ENCODE results near the gene ABHD4.
"Not testable (repeated sequence)": the region's sequence is repeated elsewhere in the genome, so short reads cannot be mapped to it uniquely, and the experiment has no call there.

Gene ABHD4

DNA sequence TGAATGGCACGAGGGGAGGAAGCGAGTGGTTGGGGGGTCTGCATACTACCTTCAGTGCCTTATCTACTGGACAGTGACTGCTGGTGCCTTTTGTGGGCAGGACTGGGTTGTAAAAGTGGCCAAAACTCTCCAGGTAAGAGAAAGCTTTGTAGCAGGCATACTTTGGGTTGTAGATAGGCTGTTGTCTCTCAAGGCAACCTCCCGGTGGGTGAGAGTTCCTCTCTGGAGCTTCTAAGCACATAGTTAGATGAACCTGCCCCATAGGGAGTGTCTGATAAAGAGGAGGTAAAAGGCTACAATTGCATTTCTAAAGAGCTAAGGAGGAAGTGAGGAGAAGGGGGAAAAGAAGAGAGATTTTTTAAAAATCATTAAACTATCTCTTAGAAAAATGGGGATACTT lies 4.9 kb upstream of the ABHD4 start:
- no peak for DNase-seq

DNA sequence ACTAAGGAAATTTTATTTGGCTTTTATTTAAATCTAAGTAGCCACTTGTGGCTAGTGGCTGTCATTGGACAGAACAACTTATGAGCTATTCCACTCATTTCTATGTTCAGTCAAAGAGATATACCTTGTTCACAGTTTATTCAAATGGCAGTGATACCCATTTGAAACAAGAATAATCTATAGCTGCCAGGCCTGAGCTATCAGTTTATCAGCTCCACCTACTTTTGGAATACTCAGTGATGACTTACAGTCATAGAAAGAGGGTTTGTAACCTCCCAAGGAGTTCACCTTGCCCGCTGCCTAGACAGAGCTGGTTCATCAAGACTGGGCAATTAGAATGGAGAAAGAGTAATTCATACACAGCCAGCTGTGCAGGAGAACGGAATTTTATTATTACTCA lies 4.5 kb upstream of the ABHD4 start:
- no peak for DNase-seq

DNA sequence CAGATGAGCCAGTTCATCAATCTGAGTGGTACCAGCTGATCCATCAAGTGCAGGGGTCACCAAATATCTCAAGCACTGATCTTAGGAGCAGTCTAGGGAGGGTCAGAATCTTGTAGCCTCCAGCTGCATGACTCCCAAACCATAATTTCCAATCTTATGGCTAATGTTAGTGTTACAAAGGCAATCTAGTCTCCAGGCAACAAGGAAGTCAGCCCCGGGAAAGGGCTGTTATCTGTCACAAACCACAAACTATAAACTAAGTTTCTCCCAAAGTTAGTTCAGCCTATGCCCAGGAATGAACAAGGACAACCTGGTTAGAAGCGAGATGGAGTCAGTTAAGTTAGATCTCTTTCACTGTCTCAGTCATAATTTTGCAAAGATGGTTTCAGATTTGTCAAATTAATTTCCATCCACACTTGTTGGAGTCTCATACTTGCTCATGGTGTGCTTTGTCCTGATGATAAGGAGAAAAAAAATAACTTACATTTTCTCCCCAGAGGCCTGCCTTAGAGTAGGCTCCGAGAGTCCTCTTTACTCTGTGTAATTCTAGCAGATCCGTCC lies 3.9 kb upstream of the ABHD4 start:
- no peak for DNase-seq

DNA sequence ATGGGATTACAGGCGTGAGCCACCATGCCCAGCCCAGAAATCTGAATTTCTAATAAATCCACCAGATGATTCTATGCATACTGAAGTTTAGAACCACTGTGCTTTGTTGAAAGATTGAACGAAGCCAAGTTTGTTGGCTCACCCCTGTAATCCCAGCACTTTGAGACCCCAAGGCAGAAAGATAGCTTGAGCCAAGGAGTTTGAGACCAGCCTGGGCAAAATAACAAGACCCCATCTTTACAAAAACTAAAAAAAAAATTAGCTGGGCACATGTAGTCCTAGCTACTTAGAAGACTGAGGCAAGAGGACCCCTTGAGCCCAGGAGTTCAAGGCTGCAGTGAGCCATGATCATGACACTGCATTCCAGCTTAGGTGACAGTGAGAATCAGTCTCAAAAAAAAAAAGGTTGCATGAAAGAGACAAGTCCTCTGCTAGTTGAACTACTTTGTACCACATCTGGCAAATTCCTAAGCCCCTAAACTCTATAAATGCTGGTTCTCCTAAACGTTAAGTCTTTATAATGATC lies 1.7 kb upstream of the ABHD4 start:
- no peak for DNase-seq

DNA sequence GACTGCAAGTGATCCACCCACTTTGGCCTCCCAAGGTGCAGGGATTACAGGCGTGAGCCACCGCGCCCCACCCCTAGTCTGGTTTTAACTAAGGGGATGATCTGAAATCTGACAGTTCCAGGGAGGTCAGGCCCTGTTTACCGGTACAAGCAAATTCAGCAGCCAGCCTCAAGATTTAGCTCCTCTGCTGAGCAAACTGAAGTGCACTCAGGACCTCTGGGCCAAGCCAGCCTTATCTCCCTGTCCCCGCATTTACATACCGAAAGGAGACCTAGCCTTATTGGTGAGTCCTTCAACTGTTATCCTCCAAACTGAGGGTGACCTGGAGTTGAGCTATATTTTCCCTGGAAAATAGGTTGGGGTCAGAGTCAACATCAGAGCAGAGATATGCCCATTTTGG lies 835 bp upstream of the ABHD4 start:
- DNase-seq, result no peak

DNA sequence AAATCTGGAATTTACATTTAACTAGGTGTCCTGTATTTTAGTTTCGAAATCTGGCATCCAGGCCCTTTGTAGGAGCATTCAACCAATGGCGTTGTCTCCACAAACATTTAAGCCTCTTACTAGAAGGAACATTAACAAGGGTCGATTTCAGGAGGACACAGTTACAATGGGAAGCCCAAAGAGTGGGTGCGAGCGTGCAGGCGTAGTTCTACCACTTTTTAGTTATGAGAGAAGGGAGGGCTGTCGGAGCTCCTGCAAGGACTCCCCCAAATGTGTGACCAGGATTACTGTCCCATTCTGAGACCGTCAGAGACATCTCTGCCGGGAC lies 365 bp upstream of the ABHD4 start:
- DNase-seq, result no peak

DNA sequence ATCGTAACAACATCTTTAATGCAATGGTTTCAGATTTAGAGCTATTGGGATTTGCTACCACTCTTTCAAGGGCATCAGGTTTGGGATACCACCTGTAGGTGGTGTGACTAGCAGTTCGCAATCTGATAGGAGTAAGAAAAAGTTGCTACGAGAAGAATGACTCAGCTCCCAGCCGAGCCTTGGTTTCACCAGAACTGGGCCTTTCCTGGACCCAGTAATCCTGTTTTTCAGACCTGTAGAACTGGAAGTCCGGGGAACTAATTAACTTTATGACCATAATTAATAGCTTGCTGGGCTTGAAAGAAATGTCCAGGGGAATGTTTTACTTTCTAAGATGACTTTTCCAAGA lies 770 bp downstream of the ABHD4 start:
- DNase-seq, result no peak

DNA sequence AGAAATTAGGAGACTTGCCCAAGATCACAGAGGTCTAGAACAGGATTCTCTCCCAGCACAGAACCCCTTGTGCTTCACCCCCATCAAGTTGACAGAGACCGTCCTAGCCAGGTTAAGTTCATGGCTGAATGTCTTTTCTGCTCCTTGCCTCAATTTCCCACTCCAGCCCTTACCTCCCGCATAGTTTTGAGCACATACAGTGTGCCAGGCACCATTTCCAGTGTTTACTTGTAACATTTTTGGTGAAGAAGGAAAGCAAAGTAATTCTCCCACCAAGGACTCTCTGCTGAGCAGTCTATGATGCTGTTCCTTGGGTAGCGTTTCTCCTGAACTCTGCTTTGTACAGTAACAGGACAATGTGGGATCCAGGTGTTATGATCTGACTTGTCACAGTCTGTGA lies 1.2 kb downstream of the ABHD4 start:
- DNase-seq, result no peak

DNA sequence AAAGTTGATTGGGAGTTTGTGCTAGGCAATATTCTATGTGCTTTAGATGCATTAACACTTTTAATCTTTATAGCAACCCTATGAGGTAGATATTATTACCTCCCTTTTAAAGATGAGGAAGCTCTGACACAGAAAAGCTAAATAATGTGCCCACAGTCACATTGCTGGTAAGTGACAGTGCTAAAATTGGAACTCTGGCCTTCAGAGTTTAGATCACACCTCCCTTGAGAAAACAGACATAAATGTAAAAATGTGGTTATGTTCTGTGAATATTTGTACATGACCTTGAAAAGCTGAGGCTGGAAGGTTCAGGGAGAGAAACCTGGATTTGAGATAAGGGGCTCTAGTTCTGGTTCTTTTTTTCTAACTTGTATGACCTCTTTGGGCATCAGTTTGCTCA lies 1.9 kb downstream of the ABHD4 start:
- no peak for DNase-seq

DNA sequence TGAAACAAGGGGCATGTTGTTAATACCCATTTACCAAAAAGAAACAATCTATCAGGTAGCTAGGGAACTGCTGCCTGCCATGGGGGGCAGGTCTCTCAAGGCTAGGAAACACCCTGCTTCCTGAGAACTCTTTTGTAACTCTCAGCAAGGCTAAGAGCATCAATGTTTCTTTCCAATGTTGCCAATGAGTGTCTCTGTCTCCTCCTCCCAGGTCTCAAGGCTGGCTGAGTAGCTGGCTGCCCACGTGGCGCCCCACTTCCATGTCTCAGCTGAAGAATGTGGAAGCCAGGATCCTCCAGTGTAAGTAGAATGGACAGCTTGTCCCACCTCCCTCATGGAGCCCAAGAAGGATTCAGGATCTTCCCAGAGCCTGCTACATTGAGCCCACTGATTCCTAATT lies 3.4 kb downstream of the ABHD4 start:
- DNase-seq, result no peak

DNA sequence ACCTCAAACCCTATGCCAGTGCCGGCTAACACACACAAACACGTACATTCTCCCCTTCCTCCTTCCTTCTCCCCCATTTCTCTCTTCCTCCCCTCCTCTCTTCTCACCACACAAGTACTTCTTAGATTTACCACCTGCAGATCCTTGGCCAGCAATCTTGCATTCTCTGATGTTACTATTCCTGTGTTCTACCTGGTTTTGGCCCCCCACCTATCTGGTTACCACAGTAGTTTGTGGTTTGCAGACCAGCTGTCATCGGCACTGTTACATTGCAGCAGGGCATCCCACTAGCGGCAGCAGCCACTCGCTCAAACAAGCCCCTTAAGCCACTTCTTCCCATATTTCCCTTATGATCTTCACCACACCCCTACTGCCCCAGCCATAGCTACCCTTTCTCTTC lies 3.9 kb downstream of the ABHD4 start:
- DNase-seq, result no peak

DNA sequence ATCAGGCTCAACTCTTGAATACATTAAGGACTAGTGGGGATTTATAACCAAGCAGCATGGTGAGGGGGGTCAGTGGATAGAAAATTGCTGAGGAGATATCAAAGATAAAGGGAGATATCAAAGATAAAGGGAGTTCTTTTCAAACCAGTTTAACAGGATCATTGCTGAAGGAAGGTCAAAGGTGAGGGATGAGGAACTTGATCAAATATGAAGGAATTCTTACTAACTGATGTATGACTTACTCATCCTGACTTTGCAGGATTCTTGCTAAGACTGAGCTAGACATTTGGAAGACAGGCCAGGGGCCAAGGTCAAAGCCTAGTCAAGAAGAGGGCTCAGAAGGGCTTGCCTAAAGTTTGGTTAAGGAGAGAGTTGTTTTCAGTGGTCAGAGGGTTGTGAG lies 4.8 kb downstream of the ABHD4 start:
- no peak for DNase-seq

DNA sequence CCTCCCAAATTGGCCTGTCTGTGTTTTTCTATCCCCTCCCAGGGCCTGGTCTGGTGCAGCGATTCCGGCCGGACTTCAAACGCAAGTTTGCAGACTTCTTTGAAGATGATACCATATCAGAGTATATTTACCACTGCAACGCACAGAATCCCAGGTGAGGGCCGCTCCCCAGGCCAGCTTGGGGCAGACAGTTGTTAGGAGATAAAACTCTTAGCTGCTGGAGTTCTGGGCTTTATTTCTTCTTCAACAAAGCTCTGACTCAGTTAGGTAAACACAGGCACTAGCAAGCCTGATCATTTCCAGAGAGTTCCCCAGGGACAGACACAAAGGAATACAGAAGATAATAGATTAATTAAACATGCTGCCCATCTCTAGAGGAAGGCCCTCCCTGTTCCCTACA lies 8.3 kb downstream of the ABHD4 start:
- no peak for DNase-seq

DNA sequence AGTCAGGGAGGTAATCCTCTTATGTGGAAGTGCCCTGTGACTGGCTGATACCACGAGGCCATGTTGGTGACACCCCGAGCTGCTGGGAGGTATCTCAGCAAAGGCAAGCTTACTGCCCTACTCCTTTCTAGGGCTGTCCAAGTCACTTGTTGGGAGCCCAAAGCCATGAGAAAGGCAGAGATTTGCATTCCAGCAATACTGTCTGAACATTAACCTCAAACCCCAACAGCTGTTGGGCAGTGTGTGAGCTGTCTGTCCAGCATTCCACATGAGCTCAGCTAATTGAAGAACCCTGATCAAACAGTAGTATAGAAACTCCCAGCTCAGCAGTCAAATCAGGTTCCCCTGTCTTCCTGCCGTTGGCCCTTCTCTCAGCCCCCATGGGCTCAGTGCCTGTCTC lies 9.2 kb downstream of the ABHD4 start:
- DNase-seq, result no peak

DNA sequence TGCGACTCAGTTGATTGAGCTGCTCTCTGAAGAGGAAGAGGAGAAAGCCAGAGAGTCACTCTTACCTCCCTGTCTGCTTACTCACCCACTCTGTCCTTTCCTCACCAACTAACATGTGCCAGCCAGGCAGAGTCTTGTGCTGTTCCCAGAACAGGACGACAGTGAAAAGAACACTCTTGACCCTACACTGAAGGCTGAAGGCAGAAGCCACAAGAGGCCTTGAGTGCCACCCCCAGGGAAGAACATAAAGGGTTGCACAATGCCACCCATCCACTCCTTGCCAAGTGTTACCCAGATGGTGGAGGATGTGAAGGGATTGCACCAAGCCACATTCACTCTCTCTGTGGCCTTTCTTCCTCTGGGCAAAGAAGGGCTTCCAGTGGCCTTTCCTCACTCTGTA lies 12.8 kb downstream of the ABHD4 start:
- DNase-seq, result no peak

DNA sequence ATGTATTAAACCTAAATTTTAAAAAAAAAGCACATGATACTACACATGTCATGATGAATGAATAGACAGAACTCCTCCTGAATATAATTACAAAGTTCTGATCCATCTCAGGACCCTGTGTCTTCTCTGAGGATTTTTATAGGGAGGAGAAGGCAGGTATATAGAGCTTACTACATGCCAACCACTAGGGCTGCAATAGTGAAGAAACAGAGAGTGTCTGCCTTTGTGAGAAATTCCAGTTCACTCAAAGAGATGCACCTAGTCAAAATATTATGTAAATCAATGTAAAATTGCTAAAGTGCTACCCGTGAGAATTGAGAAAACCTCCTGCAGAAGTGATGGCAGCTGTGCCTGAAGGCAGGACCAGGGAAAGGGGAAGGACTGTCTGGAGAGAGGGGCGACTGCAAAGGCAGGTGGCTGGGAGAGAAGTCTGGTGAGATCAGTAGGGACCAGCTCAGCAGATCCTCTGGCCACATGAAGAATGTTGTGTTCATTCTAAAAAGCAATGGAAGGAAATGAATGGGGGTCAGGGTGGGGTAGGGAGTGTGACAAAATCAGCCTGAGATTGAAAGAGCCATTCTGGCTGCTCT lies 15.1 kb downstream of the ABHD4 start:
- DNase-seq, result no peak

DNA sequence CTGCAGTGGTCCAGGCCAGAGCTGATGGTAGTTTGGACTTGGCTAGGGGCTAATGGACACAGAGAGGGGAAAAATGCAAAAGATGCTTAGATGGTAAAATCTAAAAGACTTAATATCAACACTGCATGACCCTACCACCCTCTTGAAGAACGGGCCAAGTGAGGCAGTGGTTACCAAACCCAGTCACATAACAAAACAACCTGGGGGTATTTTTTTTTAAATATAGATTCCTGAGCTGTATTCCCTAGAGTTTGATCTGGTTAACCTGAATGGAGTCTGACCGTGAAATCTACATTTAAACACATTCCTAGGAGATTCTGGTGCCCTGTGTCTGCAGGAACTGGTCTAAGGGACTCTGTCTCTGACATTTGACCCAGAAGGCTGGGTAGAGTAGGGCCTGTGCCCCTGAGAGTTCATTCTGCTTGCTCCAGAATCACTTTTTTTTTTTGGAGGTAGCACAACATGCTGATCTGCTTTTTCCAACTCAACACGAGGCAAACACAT lies 15.7 kb downstream of the ABHD4 start:
- no peak for DNase-seq

DNA sequence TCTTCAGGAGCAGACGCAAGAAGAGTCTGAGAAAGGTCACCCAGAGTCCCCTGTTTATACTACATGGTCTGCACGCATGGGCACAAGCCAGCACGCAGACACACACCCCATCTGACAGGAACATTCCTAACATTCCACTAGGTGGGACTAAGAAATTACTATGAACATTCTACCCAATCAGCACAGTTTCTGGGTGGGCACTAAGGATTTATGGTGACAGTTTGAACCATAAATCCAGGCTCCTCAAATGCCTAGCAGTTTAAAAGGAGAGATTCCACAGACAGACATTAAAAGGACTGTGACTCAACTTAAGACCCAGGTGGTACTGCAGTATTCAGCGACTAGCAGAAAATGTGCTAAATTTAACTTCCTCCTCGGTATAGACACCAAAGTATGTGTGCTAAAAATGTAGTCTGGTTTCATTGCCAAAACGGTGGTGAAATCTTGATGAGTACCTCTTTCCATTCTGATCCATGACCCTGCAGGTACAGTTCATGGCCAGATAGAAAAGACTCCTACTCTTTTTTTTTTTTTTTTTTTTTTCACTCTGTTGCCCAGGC lies 16.2 kb downstream of the ABHD4 start:
- no peak for DNase-seq

DNA sequence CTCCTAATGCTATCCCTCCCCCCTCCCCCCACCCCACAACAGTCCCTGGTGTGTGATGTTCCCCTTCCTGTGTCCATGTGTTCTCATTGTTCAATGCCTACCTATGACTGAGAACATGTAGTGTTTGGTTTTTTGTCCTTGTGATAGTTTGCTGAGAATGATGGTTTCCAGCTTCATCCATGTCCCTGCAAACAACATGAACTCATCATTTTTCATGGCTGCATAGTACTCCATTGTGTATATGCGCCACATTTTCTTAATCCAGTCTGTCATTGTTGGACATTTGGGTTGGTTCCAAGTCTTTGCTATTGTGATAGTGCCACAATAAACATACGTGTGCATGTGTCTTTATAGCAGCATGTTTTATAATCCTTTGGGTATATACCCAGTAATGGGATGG lies 17.7 kb downstream of the ABHD4 start:
- not testable (repeated sequence) for DNase-seq

DNA sequence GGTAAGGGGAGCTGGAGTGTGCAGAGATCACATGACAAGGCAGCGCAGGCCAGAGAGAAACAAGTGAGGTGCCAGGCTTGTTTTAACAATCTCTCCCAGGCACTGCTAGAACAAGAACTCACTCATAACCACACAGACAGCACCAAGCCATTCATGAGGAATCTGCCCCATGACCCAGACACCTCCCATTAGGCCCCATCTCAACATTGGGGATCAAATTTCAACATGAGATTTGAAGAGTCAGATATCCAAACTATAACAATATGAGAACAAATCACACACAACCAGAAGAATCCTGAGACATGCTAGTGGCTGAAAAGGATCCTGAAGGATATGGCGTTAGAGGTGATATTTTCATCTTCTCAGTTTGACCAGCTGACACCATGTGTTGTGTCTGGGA lies 24.2 kb downstream of the ABHD4 start:
- no peak for DNase-seq

DNA sequence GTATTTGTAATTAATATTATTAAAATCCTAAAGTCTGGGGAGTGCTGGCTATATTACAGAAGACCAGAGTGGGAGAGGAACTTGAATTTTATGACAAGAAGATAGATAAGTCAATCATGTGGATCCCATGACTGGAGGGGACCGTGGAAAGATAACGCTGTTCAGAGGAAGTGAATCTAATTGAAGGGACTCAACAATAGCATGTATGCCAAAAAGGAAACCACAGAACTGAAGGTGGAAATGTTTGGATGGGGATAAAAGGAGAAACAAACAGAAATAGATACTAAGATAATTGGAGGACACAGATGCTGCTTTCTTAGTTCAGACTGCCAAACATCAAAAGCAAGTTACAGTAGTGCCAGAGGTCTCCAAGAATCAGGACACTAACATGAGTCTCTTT lies 24.9 kb downstream of the ABHD4 start:
- no peak for DNase-seq

DNA sequence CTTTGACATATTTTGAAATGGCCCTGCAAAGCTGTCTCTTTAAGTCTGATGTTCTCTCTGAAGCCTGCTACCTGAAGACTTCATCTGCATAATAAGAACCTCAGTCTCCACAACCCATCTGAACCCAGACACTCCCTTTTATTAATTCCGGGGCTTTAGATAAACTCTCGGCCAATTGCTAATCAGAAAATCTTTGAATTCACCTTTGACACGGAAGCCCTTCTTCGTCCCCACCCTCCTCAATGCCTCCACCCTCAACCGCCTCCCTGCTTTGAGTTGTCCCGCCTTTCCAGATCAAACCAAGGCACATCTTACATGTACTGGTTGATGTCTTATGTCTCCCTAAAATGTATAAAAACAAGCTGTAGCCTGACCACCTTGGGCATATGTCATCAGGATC lies 28.5 kb downstream of the ABHD4 start:
- no peak for DNase-seq

DNA sequence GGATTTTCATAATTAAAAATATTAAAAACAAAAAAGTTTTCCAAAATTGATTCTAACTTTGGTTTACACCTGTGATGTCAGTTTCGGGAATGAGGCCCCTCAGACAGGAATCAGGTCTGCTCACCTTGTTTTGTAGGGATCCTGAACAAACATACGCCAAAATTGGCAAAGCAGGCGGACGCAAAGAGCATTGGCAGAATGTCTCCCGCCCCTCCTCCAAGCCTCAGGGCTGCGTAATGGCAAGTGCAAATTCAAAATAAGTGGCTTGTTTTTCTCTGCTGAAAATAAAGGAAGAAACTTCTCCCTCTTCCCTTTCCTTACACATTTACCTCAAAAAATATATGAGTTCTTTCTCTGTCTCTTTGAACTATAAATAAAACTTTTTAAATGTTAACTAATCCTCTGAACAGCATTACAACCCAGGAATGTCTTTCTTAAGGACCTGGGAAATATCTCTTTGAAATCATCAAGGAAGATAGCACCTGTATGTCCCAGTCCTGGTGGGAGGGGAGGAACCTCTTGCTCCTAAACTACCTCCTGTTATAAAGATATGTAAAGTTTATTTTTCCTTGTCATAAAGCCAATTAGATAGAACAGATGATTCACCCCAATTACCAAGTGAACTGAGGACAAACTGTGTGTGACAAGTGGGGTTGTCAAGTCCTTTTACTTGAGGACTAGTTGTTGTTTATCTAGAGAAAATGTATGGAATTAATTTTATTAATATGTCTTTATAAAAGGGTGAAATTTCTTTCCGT lies 29.6 kb downstream of the ABHD4 start:
- DNase-seq, result no peak

DNA sequence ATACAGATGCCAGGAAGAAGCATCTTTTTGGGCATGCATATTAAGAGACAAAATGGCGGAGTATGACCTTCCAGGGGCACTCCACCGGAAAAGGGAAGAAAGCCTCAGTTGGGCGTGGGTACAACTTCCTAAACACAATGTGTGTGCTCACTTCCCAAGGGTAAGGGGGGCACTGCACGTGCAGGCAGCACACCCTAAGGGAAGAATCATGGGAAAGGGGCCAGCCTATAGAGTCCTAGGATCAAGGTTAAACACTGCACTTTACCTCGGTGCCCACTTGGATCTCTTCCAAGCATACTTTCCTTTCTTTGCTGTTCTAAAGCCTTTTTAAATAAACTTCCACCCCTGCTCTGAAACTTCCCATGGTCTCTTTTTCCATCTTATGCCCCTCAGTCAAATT lies 31.3 kb downstream of the ABHD4 start:
- DNase-seq, result no peak
